VCaP (cell line): ENCODE measurements around the gene PEX11A.

ENCODE experiments used
- H3K27ac ChIP-seq: fragments of 450-650 bp; 2 replicates; pipeline ENCODE4 v1.5.1; 2017
- TF ChIP-seq, protein P1 (sequence below): fragments of 450-650 bp; conservative IDR thresholded peaks from 2 replicates; pipeline ENCODE4 v1.5.1; 2017; ENCODE audit warnings: mild to moderate bottlenecking, moderate library complexity

Gene PEX11A

GRCh38 chr15:89690276-89691218 lies at the start of gene PEX11A, which contains the start of gene WDR93:
TSS of gene PEX11A (minus strand) at chr15:89690754. CDS start at chr15:89690632, 122 bp downstream.
TSS of gene WDR93 (plus strand) at chr15:89690811. CDS start at chr15:89701747, 10,936 bp downstream.
- TF ChIP-seq, protein P1, sequence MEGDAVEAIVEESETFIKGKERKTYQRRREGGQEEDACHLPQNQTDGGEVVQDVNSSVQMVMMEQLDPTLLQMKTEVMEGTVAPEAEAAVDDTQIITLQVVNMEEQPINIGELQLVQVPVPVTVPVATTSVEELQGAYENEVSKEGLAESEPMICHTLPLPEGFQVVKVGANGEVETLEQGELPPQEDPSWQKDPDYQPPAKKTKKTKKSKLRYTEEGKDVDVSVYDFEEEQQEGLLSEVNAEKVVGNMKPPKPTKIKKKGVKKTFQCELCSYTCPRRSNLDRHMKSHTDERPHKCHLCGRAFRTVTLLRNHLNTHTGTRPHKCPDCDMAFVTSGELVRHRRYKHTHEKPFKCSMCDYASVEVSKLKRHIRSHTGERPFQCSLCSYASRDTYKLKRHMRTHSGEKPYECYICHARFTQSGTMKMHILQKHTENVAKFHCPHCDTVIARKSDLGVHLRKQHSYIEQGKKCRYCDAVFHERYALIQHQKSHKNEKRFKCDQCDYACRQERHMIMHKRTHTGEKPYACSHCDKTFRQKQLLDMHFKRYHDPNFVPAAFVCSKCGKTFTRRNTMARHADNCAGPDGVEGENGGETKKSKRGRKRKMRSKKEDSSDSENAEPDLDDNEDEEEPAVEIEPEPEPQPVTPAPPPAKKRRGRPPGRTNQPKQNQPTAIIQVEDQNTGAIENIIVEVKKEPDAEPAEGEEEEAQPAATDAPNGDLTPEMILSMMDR: no peak
- H3K27ac ChIP-seq: peak within 1 kb of the TSS; percentile 82

DNA sequence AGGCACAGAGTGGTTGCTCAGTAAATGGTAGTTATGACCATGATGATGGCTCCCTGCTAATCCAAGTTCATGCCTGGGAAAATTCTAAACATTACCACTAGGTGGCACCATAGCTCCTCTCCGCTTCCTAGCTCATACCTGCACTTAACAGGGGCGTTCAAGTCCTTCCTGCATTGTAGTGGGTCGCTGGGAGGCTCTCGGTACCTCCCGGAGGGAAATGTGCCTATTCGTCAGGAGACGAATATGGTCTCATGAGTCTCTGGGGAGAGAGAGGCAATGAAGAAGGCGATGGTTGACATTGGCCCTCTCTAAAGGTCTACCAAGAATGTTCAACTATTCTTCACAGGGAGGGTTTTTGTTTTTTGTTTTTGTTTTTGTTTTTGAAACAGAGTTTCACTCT lies 49.6 kb upstream of the PEX11A start:
- TF ChIP-seq, protein P1: peak; percentile 98

DNA sequence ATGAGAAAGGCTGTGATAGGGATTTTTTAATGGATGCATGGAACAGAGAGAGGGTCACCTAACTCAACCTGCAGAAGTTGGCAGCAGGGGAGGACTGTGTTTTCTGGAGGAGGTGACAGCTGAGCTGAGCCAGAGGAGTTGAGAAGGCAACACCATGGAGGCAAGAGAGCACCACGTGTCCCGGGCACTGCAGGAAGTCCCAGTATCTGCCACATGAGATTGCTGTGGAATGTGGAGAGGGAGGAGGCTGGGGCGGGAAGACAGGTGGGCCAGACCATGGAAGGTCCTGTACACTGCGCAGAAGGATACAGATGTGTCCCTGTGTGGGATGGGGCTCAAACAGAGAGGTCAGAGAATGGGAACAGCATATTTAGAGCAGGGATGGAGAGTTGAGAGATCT lies 45.2 kb upstream of the PEX11A start:
- H3K27ac ChIP-seq: no peak overlapping the region

More for the DNA sequence above, 49.6 kb upstream of the PEX11A start:
- H3K27ac ChIP-seq: peak overlapping the region; percentile 100

GRCh38 chr15:89732451-89733172 lies 42.1 kb upstream of the PEX11A start:
- TF ChIP-seq, protein P1: no peak
- no peak overlapping the region for H3K27ac ChIP-seq

More for the DNA sequence above, 45.2 kb upstream of the PEX11A start:
- TF ChIP-seq, protein P1: no peak

- TF ChIP-seq, protein P1: no peak
Measured at GRCh38 chr15:89731275-89731674, 40.7 kb upstream of the PEX11A start.

DNA sequence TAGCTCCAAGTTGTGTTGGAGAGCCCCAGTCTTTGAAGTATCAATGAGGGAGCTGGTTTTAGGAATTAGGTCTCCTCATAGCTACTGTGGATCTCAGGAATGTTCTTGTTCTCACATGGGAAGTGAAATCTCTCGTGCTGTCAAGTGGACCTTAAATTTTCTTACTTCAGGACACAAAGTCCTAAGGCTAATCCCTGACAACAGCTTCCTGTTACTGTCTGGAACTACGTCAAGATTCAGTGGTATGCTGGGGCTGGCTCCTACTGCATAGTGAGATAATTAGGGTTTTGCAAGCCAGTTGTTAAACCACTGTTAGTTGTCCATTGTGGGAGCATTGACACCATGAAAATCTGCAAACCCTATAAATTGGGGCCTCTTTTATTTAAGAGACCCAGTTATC lies 37.7 kb upstream of the PEX11A start:
- TF ChIP-seq, protein P1: no peak

More at GRCh38 chr15:89731275-89731674, 40.7 kb upstream of the PEX11A start:
- H3K27ac ChIP-seq: no peak overlapping the region

DNA sequence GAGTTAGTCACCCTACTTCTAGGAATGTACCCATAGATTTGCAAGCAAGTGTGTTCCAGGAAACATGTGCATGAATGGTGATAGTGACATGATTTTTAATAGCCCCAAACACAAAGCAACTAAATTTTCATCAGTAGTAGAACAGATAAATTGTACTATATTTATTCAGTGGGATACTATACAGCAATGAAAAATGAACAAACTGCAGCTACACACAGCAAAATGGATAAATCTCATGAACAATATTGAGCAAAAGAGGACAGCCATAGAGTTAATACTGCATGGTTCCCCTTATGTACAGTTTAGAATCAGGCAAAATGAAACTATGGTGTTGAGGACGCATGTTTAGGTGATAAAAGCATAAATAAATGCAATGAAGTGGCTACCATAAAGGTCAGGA lies 34.5 kb upstream of the PEX11A start:
- no peak overlapping the region for H3K27ac ChIP-seq
- TF ChIP-seq, protein P1: no peak

More for the DNA sequence above, 37.7 kb upstream of the PEX11A start:
- no peak overlapping the region for H3K27ac ChIP-seq
